Liver (tissue), 9 donors: ENCODE results near the gene TM7SF2. TPM values are rescaled to one million over a fixed set of nuclear protein-coding genes. Genes with fewer than 3 reads are reported as not detected.

ENCODE experiments used
- DNase-seq: peaks from one replicate; pipeline ENCODE4 v3.0.0-alpha.2; 2017; ENCODE audit warnings: low spot score
- H3K27ac ChIP-seq, 2 donors: one replicate each; pipeline ENCODE4 v1.7.0; 2013; ENCODE audit warnings: inconsistent platforms in 2 of 2, low read length in 2 of 2, control low read depth in 1 of 2, low read depth in 1 of 2, mild to moderate bottlenecking in 1 of 2
- H3K27me3 ChIP-seq, 4 donors: one replicate each; pipeline versions ENCODE4 v1.6.1 to v1.7.0; 2013; ENCODE audit warnings: low read length in 3 of 4, inconsistent platforms in 1 of 4, mild to moderate bottlenecking in 1 of 4, moderate library complexity in 1 of 4; ENCODE audit not compliant: control insufficient read depth in 4 of 4, insufficient read depth in 4 of 4
- H3K36me3 ChIP-seq, 4 donors: one replicate each; pipeline versions ENCODE4 v1.6.1 to v1.7.0; 2013; ENCODE audit warnings: low read length in 3 of 4, mild to moderate bottlenecking in 3 of 4, low read depth in 1 of 4, moderate library complexity in 1 of 4; ENCODE audit not compliant: control insufficient read depth in 4 of 4, insufficient read depth in 3 of 4
- H3K4me1 ChIP-seq, 4 donors: one replicate each; pipeline versions ENCODE4 v1.6.1 to v1.7.0; 2013; ENCODE audit warnings: low read length in 3 of 4, mild to moderate bottlenecking in 3 of 4, moderate library complexity in 1 of 4; ENCODE audit not compliant: control insufficient read depth in 4 of 4, insufficient read depth in 4 of 4
- H3K4me3 ChIP-seq, 3 donors: one replicate each; pipeline versions ENCODE4 v1.6.1 to v1.7.0; 2013; ENCODE audit warnings: low read length in 3 of 3, control low read depth in 1 of 3, low read depth in 1 of 3, mild to moderate bottlenecking in 1 of 3
- H3K9ac ChIP-seq, 2 donors: one replicate each; pipeline ENCODE4 v1.7.0; 2013; ENCODE audit warnings: low read length in 2 of 2, mild to moderate bottlenecking in 2 of 2, moderate library complexity in 2 of 2, control low read depth in 1 of 2, low read depth in 1 of 2
- H3K9me3 ChIP-seq, 4 donors: one replicate each; pipeline versions ENCODE4 v1.6.1 to v1.7.0; 2013; ENCODE audit warnings: low read length in 3 of 4; ENCODE audit not compliant: control insufficient read depth in 4 of 4
- CTCF ChIP-seq: fragments of 150-350 bp; IDR thresholded peaks from 2 replicates; pipeline ENCODE4 v1.5.1; 2017; ENCODE audit warnings: improper control_type of control experiment, low read depth, low read length; ENCODE audit not compliant: missing input control
- EGR1 ChIP-seq, 2 donors: IDR thresholded peaks; 2 replicates each; pipeline ENCODE4 v1.6.1; 2016 to 2018; ENCODE audit warnings: antibody characterized with exemption in 2 of 2, low read depth in 2 of 2
- FOXA2 ChIP-seq: IDR thresholded peaks from 2 replicates; pipeline ENCODE4 v1.6.1; 2016; ENCODE audit warnings: antibody characterized with exemption
- GABPA ChIP-seq, 2 donors: IDR thresholded peaks in 1 of 2; conservative IDR thresholded peaks in 1 of 2; 2 replicates each; pipeline ENCODE4 v1.6.1; 2016; ENCODE audit warnings: antibody characterized with exemption in 2 of 2, mild to moderate bottlenecking in 1 of 2, moderate library complexity in 1 of 2
- HNF4A ChIP-seq, 2 donors: conservative IDR thresholded peaks; 2 replicates each; pipeline ENCODE4 v1.6.1; 2016; ENCODE audit warnings: antibody characterized with exemption in 2 of 2, mild to moderate bottlenecking in 2 of 2
- HNF4G ChIP-seq: IDR thresholded peaks from 2 replicates; pipeline ENCODE4 v1.6.1; 2016; ENCODE audit warnings: antibody characterized with exemption
- JUND ChIP-seq, 2 donors: IDR thresholded peaks; 2 replicates each; pipeline ENCODE4 v1.6.1; 2016; ENCODE audit warnings: antibody characterized with exemption in 2 of 2
- MAX ChIP-seq: IDR thresholded peaks from 2 replicates; pipeline ENCODE4 v1.6.1; 2016; ENCODE audit warnings: antibody characterized with exemption
- NR2F2 ChIP-seq: IDR thresholded peaks from 2 replicates; pipeline ENCODE4 v1.6.1; 2016; ENCODE audit warnings: antibody characterized with exemption
- RAD21 ChIP-seq, 2 donors: IDR thresholded peaks; 2 replicates each; pipeline ENCODE4 v1.6.1; 2016; ENCODE audit warnings: antibody characterized with exemption in 2 of 2, mild to moderate bottlenecking in 2 of 2
- REST ChIP-seq: IDR thresholded peaks from 2 replicates; pipeline ENCODE4 v1.6.1; 2016; ENCODE audit warnings: antibody characterized with exemption, mild to moderate bottlenecking
- RXRA ChIP-seq, 2 donors: IDR thresholded peaks; 2 replicates each; pipeline ENCODE4 v1.6.1; 2017 to 2018; ENCODE audit warnings: antibody characterized with exemption in 2 of 2, mild to moderate bottlenecking in 1 of 2
- SP1 ChIP-seq: IDR thresholded peaks from 2 replicates; pipeline ENCODE4 v1.6.1; 2018; ENCODE audit warnings: antibody characterized with exemption, mild to moderate bottlenecking
- TAF1 ChIP-seq: conservative IDR thresholded peaks from 2 replicates; pipeline ENCODE4 v1.6.1; 2016; ENCODE audit warnings: antibody characterized with exemption, mild to moderate bottlenecking
- YY1 ChIP-seq: IDR thresholded peaks from 2 replicates; pipeline ENCODE4 v1.6.1; 2016; ENCODE audit warnings: antibody characterized with exemption, mild to moderate bottlenecking
- ZBTB33 ChIP-seq: IDR thresholded peaks from 2 replicates; pipeline ENCODE4 v1.6.1; 2016; ENCODE audit warnings: antibody characterized with exemption
- WGBS: extraction: QIAGEN DNeasy Blood & Tissue Kit; methylation state at CpG from one replicate; pipeline ENCODE4 v1.1.7; 2013; 5-methylcytosine and 5-hydroxymethylcytosine counted together
- polyA plus RNA-seq, 2 donors: library from polyadenylated mRNA; stranded (reverse) in 1 of 2; unstranded in 1 of 2; fragments of 200-250 nt in 1 of 2; fragments of >200 nt in 1 of 2; fragmentation: Nextera tagmentation in 1 of 2; extraction: Ambion mirVana in 1 of 2; gene quantifications; one replicate each; pipeline versions ENCODE4 v1.2.1 to v1.2.3, GENCODE V29; 2013 to 2015
- total RNA-seq, 2 donors: library from RNA; depleted of rRNA; stranded (reverse); fragments of >200 nt; gene quantifications; one replicate each; pipeline ENCODE4 v1.2.3, GENCODE V29; 2014
- donor health status: healthy.
- donor health status: healthy.
- donor health status: healthy.
- donor health status: healthy.
- donor health status: healthy.

Gene TM7SF2
- total RNA-seq: 100 to 1,000 TPM in 1 of 2 donors, 10 to 100 TPM in 1; 69.4 to 337 TPM
- 100 to 1,000 TPM in 1 of 2 donors, 10 to 100 TPM in 1; 39.0 to 109 TPM for polyA plus RNA-seq

GRCh38 chr11:65111744-65112545, at the start of gene TM7SF2:
Gene TM7SF2 (plus strand): TSS chr11:65111872. CDS start chr11:65112016, 144 bp downstream.
- Histone ChIP-seq H3K4me1 (peaks cover 26 to 63% (median 54%) of the 10 kb centered on the region in 4 donors), H3K36me3 (peaks cover 0 to 13% (median 10%) of the 10 kb centered on the region in 4 donors), H3K27ac (peak within 1 kb of the TSS; percentile 83 to 87), H3K9ac (peak within 1 kb of the TSS; percentile 31 to 62), H3K9me3 (no peaks in the 10 kb centered on the region), H3K4me3 (peak within 1 kb of the TSS; percentile 29 to 71 (median 55)), H3K27me3 (no peaks in the 10 kb centered on the region)
- under 1% methylated on average over 64 of the region's 64 CpGs for WGBS
- peak; percentile 98 for DNase-seq
- TF ChIP-seq EGR1 (IDR thresholded peaks at IDR 0.05; ENCODE audit: low read depth in 2 of 2) (peak in 1 of 2 donors; percentile 21), YY1 (peak; percentile 74), HNF4G (no peak), RXRA (IDR thresholded peaks at IDR 0.05) (peak; percentile 13 to 27), HNF4A (conservative IDR thresholded peaks at IDR 0.05) (peak in 1 of 2 donors; percentile 25), JUND (IDR thresholded peaks at IDR 0.05) (peak in 1 of 2 donors; percentile 13), REST (peak; percentile 90), SP1 (peak; percentile 73), RAD21 (IDR thresholded peaks at IDR 0.05) (no peak), TAF1 (no peak), MAX (peak; percentile 50), GABPA (IDR thresholded peaks at IDR 0.05 in 1 of 2, conservative IDR thresholded peaks at IDR 0.05 in 1 of 2) (peak in 1 of 2 donors; percentile 58)

GRCh38 chr11:65063532-65063931, 48.1 kb upstream of the TM7SF2 start:
- WGBS: 82% methylated on average over 3 of the region's 3 CpGs
- Histone ChIP-seq H3K4me1 (peaks cover 0 to 2% (median under 1%) of the 10 kb centered on the region in 4 donors), H3K9ac (no peak overlapping the region), H3K36me3 (no peaks in the 10 kb centered on the region), H3K9me3 (no peaks in the 10 kb centered on the region), H3K4me3 (no peak overlapping the region), H3K27me3 (no peaks in the 10 kb centered on the region), H3K27ac (no peak overlapping the region)
- TF ChIP-seq NR2F2 (no peak), ZBTB33 (no peak), HNF4A (conservative IDR thresholded peaks at IDR 0.05) (no peak), RXRA (IDR thresholded peaks at IDR 0.05) (no peak), HNF4G (no peak), FOXA2 (no peak), MAX (no peak), CTCF (no peak)
- DNase-seq: no peak
